Measurements from ENCODE around the gene ABHD2.
"Not testable (repeated sequence)": the region's sequence is repeated elsewhere in the genome, so short reads cannot be mapped to it uniquely, and the experiment has no call there.

The ABHD2 gene

DNA sequence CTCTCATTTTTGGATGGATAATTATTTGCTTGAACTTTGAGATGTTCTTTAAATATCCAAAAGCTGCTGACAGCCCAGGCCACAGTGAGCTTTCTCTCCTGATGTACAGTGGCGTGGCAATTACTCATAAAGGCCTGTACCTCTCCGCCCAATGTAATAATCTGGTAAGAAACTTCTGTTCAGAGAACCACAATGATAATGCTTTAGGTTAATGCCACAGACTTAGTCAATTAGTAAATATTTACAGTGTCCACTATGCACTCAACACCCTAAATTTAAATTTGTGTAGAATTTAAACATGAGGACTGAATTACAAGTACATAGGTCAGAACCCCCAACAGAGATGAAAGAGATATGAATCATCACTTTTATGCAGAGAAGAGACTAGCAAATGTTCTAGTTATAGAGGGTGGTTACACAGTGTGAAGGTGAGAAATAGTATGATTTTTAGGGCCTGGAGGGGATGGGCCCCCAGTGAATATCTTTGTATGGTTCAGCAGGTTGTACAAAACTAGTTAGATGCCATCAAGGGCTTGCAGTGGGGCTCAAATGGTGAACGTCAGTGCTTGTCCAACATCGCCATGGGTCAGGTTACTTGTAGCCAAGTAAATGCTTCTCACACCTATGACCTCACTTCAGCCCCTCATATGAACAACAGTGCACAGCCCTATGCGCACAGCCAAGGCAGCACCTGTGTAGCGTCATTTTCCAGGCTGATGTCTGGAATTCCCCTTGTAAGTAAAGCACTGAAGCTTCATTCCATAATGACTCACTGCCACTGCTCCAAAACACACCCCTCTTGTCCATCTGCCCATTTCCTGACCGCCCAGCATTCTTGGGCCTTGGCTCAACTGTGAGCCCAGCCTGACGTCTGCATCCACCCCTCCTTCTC, 13.3 kb downstream of the ABHD2 start:
- DNase-seq, result no peak

DNA sequence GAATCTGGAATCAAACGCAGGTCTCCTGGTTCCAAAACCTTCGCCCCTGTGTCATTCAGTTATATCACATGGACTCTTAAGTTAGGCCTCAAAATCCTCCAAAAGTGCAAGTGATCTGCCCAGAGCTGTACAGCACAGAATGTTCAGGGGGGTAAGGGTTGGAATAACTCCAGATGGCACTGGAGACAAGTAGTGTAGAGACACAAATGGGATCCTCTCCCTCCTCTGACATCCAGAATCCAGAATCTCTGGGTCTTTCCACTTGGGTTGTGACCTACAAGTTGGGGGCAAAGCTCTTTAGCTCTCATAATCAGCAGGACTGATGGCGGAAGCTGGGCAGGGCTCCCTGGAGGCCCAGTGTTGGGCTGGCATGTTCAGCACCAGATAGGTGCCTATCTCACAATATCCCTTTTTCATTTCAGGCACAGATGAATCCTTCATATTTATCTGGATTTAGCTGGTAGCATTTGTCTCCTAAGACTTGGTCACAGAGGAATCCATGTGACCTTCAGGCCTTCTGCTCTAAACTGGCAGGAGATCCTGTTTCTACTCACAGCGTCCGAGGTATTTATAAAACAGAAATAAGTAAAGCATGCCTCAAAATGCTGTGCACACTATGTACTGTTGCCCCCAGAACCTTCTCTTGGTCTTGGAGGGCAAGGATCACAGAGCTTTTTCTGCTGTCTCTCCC, 15.4 kb downstream of the ABHD2 start:
- no peak for DNase-seq

DNA sequence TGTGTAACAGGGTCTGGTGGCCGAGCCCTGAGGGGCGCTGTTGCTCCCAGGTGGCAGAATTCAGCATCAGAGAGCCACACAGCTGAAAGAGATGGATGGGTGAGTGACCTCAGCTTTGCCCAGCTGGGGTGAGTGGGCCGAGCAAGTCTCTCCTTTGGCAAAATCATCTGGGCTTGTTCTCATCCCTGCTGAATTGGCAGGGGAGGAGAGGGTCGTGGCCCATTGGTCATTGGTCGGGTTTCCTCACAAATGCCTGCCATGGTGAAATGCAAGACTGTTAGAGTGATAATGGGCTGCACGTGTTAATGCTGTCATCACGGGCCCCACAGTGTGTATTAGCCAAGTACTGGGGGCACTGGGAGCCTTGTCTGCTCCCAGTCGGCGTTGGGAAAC, 15.9 kb downstream of the ABHD2 start:
- no peak for DNase-seq

DNA sequence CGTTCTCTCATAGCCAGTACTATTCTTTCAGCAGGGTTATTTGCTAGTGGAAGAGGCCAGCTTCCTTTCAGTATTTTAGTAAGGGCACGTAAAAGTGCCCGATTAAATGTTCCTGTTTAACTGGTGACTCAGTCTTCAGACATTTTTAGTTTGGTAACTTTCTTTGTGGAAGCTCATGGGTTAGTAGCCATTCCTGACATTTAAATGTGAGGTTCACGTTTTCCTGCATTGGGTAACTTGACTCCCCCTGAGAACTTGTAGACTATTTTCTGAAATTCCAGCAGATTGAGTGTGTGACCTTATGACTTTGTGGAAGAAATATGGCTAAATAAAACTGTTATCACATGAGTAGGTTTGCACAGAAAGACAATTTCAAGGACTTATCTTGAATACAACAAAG, 16.9 kb downstream of the ABHD2 start:
- DNase-seq, result no peak

GRCh38 chr15:89106200-89106599, 17.9 kb downstream of the ABHD2 start:
- DNase-seq, result no peak

GRCh38 chr15:89107984-89108383, 19.7 kb downstream of the ABHD2 start:
- no peak for DNase-seq

DNA sequence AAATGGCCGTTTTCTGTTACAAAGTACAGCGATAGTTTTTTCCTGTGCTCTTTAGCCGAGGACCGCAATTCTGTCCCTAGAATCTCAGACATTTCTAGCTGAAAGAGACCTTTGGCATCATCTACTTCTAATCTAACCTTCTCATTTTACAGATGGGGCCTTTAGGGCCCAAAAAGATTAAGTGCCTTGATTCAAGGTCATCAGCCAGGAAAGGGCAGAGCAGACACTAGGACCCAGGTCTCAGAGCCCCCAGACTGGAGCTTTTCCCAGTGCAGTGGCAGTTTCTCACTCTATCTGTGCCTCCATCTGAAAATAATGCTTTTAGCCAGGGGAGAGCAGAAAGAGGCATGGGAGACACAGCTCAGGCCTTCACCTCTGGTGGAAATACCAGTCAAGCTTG, 20.6 kb downstream of the ABHD2 start:
- no peak for DNase-seq

DNA sequence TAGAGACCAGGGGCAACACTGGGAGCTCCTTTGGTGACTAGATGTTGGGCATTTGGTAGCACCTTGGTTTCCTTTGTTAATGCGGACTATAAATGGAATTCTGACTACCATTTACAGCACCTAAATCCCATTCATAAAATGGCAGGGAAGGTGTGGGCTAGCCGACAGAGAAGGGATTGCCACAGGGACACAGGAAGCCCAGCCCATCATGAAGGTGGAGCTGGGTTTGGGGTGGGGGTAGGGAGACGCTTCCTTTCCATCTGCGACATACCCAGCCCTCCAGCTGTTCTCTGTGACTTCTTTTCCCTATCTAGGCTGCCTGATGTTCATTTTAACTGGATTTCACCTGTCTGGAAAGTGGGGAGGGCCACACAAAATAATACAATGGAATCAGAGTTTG, 21.0 kb downstream of the ABHD2 start:
- no peak for DNase-seq

DNA sequence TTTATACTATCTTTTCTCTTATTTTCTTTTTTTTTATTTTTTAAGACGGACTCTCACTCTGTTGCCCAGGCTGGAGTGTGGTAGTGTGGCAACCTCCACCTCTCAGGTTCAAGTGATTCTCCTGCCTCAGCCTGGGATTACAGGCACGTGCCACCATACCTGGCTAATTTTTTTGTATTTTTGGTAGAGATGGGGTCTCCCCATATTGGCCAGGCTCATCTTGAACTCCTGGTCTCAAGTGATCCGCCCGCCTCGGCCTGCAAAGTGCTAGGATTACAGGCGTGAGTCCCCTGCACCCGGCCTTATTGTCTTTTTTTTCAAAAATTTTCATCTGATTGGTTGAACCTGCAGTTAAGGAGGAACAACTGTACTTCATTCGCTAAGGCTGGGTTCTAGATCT, 21.8 kb downstream of the ABHD2 start:
- no peak for DNase-seq

- DNase-seq, result no peak
Measured at GRCh38 chr15:89111352-89111751, 23.1 kb downstream of the ABHD2 start.

GRCh38 chr15:89111961-89112340, 23.7 kb downstream of the ABHD2 start:
- DNase-seq, result no peak

- no peak for DNase-seq
Measured at GRCh38 chr15:89112341-89112971, 24.2 kb downstream of the ABHD2 start.

- no peak for DNase-seq
Measured at GRCh38 chr15:89113296-89114024, 25.2 kb downstream of the ABHD2 start.

DNA sequence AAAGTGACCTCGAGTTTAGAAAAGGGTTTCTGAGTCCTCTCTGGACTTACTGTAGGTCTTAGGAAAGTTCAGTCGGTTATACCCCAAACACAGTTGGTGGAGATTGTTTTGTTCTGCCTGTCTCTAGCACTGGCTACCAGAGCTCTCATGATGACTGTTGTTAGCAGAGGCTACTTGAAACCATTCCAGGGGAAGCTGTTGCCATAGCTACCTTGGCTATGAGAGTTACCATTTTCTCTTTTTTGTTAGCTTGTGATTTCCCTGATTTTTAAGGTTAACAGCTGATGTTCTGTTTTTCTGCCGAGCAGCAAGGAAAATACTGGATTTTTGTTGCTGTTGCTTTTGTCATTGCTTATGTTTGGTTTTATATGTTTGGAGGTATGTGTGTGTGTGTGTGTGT, 26.7 kb downstream of the ABHD2 start:
- DNase-seq, result no peak

GRCh38 chr15:89115547-89115946, 27.3 kb downstream of the ABHD2 start:
- no peak for DNase-seq

DNA sequence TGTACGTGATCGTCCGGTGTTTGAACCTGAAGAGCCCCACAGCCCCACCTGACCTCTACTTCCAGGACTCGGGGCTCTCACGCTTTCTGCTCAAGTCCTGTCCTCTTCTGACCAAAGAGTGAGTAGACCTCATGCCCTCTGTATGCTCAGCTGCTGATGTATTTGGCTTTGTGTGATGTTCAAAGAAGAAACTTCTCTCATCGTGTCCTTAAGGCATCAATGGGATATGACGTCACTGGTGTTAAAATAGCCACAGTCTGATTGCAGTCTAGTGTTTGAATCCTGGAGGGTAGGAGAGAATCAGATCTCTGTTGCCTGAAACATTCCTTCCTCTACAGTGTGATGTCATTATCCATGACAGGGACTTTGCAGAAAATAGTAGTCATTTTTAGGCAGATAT, 28.1 kb downstream of the ABHD2 start:
- no peak for DNase-seq

DNA sequence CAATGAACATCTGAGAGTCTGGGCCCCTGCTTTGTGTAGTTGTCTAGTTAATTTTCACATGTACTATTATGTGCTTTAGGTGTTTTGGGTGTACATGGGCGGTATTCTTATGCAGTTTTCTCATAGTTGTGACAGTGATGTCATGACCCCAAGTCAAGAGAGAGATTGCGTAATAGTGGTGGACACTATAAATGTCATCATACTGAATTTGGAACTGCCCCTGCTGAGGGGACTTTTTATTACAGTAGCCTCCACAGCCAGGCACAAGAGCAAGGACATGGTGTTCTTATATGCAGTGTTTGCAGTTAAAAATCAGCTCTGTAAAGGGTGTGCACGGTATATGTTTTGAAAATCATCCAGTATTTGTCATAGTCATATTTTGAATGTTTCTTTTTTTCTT, 29.5 kb downstream of the ABHD2 start:
- DNase-seq, result no peak

DNA sequence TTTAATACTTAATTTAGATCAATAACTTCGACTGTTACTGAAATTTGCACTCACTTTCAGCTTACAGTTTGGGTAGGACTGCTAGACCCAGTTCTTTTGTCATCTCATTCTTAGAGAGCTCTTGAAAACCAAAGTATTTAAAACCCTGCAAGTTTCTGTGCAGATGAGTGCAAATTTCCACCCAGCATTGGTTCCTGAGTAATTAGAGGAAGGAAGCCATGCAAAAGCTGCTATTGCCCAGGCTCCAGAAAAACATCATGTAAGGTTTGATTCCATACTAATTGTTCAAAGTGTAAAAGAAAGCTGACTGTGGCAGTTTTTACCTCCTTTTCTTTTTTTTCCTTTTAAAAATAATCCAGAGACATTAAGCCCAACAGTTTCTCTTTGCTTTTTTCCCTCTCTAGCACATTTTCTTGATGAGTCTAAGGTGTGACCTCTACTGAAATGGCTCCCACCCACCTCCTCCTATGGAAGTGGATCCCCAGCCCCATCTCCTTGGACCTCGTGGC, 30.3 kb downstream of the ABHD2 start:
- no peak for DNase-seq

DNA sequence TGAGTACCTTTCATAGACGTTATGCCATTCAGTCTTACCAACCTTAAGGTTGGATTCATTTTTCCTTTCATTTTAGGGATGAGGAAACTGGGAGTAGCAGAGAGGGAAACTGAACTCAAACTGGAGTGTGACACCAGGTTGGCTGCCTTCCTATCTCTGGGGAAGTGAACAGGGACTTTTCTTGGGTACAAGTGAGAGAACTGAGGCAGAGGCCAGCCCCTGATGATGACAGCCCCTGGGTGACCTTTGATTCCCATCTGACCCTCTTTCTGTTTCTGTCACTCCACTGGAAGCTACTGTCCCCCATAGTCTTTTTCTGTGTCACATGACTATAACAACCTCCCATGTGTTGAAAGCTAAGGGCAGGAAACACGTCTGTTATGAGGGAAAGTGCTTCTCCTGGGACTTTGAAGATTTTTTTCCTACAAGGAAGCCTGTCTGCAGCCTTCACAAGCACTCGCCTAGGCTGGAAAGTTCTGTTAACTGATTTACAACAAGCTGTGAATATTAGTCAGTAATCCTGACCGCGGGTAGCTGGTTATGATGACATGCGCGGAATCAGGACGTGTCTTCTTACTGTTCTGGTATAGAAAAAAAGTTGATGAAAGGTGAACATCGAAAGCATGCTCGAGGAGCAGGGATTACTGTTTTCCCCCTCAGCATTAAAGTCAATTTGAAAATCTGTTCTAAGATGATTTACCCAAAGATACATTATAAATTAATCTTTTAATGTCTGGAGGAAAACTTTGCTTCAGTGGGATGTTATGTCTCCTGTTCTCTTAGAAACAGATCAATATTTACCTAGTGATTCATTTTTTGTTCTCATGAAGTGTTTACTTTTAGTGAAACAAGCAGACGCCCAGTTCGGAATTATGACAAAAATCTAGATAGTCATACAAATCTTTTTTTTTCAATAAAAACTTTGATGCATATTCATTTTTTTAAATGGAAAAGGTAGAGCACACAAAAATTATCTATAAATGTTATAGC, 31.5 kb downstream of the ABHD2 start:
- no peak for DNase-seq

DNA sequence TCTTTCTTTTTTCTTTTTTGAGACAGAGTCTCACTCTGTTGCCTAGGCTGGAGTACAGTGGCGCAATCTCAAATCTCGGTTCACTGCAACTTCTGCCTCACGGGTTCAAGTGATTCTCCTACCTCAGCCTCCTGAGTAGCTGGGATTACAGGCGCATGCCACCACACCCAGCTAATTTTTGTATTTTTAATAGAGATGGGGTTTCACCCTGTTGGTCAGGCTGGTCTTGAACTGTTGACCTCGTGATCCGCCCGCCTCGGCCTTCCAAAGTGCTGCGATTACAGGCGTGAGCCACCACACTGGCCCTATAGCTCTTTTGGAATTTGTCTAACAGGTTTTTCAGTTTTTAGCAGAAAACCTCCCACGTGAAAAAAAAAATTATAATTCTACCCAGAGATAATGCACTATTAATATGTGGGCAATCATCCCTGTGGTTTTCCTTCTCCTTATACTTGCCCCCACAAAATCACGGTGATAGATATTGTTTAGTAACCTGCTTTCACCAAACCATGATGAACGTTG, 32.3 kb downstream of the ABHD2 start:
- not testable (repeated sequence) for DNase-seq

GRCh38 chr15:89121414-89121813, 33.2 kb downstream of the ABHD2 start:
- DNase-seq, result no peak

Data from stimulated activated CD4-positive, alpha-beta T cell treated with anti-CD3 and anti-CD28 coated beads, Interleukin-4, amount 100 ng/mL, for 1 hour (primary cell).